Measurements from ENCODE around the gene ADGRV1.
A peak's percentile ranks its signal among the peaks of the same experiment; 100 is the strongest.

Gene ADGRV1

GRCh38 chr5:90833753-90834152 is 275.2 kb downstream of the ADGRV1 start:
- no peaks in the 10 kb centered on the region for H3F3A ChIP-seq (ENCODE audit: low read depth)
- no peaks in the 10 kb centered on the region for H3K79me2 ChIP-seq (ENCODE audit: insufficient read depth, low read length)
- H2AFZ ChIP-seq (ENCODE audit: low read length) = no peak overlapping the region
- no peak overlapping the region for H3K9ac ChIP-seq (ENCODE audit: low read depth, low read length, poor library complexity, severe bottlenecking)
- H3K36me3 ChIP-seq (ENCODE audit: insufficient read depth, low read length) = no peaks in the 10 kb centered on the region
- no peaks in the 10 kb centered on the region for H3K9me2 ChIP-seq (replicated peaks; ENCODE audit: low read depth, low read length)
- H3K9me3 ChIP-seq (ENCODE audit: insufficient read depth, low read depth, low read length) = no peaks in the 10 kb centered on the region
- H3K4me3 ChIP-seq (ENCODE audit: low read length, poor library complexity, severe bottlenecking) = no peak overlapping the region
- no peak overlapping the region for H3K4me2 ChIP-seq (ENCODE audit: low read depth, low read length, poor library complexity, severe bottlenecking)
- TF ChIP-seq CTCF (conservative IDR thresholded peaks at IDR 0.05; ENCODE audit: low read length) (no peak), EZH2phosphoT487 (IDR thresholded peaks at IDR 0.05; ENCODE audit: borderline replicate concordance) (no peak)
- H3K27me3 ChIP-seq (ENCODE audit: insufficient read depth, low read length, poor library complexity, severe bottlenecking) = no peaks in the 10 kb centered on the region
- H3K4me1 ChIP-seq (ENCODE audit: insufficient read depth, low read length, poor library complexity, severe bottlenecking) = no peaks in the 10 kb centered on the region
- H4K20me1 ChIP-seq (ENCODE audit: insufficient read depth, low read length, poor library complexity, severe bottlenecking) = no peaks in the 10 kb centered on the region

DNA sequence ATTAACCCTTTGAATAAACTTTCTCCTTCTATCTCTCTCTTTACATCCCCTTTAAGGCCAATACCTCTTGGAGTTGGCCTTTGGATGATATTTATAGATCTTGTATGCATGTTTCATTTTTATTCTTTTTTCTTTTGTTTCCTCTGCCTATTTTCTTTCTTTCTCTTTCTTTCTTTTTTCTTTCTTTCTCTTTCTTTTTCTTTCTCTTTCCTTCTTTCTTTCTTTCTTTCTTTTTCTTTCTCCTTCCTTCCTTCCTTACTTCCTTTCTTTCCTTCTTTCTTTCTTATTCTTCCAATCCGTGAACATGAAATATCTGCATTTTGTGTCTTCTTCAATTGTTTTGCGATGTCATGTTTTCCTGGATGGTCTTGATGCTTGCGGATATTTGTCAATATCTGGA is 276.1 kb downstream of the ADGRV1 start:
- no peaks in the 10 kb centered on the region for H3K9me2 ChIP-seq (replicated peaks; ENCODE audit: low read depth, low read length)
- H3K36me3 ChIP-seq (ENCODE audit: insufficient read depth, low read length) = no peaks in the 10 kb centered on the region
- no peak for TF ChIP-seq CTCF (conservative IDR thresholded peaks at IDR 0.05; ENCODE audit: low read length)
- TF ChIP-seq EZH2phosphoT487 (IDR thresholded peaks at IDR 0.05; ENCODE audit: borderline replicate concordance) = no peak
- no peaks in the 10 kb centered on the region for H3K79me2 ChIP-seq (ENCODE audit: insufficient read depth, low read length)
- H3K27me3 ChIP-seq (ENCODE audit: insufficient read depth, low read length, poor library complexity, severe bottlenecking) = no peaks in the 10 kb centered on the region
- no peaks in the 10 kb centered on the region for H3K4me1 ChIP-seq (ENCODE audit: insufficient read depth, low read length, poor library complexity, severe bottlenecking)
- H3K4me2 ChIP-seq (ENCODE audit: low read depth, low read length, poor library complexity, severe bottlenecking) = no peak overlapping the region
- no peaks in the 10 kb centered on the region for H3K9me3 ChIP-seq (ENCODE audit: insufficient read depth, low read depth, low read length)
- no peak overlapping the region for H2AFZ ChIP-seq (ENCODE audit: low read length)
- H3K4me3 ChIP-seq (ENCODE audit: low read length, poor library complexity, severe bottlenecking) = no peak overlapping the region
- H3K9ac ChIP-seq (ENCODE audit: low read depth, low read length, poor library complexity, severe bottlenecking) = no peak overlapping the region
- H3F3A ChIP-seq (ENCODE audit: low read depth) = no peaks in the 10 kb centered on the region
- no peaks in the 10 kb centered on the region for H4K20me1 ChIP-seq (ENCODE audit: insufficient read depth, low read length, poor library complexity, severe bottlenecking)

- H3K4me2 ChIP-seq (ENCODE audit: low read depth, low read length, poor library complexity, severe bottlenecking) = peak overlapping the region; percentile 22
- H3K4me1 ChIP-seq (ENCODE audit: insufficient read depth, low read length, poor library complexity, severe bottlenecking) = no peaks in the 10 kb centered on the region
- H2AFZ ChIP-seq (ENCODE audit: low read length) = no peak overlapping the region
- no peaks in the 10 kb centered on the region for H3K36me3 ChIP-seq (ENCODE audit: insufficient read depth, low read length)
- H3K4me3 ChIP-seq (ENCODE audit: low read length, poor library complexity, severe bottlenecking) = no peak overlapping the region
- no peaks in the 10 kb centered on the region for H3F3A ChIP-seq (ENCODE audit: low read depth)
- no peak overlapping the region for H3K9ac ChIP-seq (ENCODE audit: low read depth, low read length, poor library complexity, severe bottlenecking)
- no peaks in the 10 kb centered on the region for H3K79me2 ChIP-seq (ENCODE audit: insufficient read depth, low read length)
- H3K9me3 ChIP-seq (ENCODE audit: insufficient read depth, low read depth, low read length) = no peaks in the 10 kb centered on the region
- H3K27me3 ChIP-seq (ENCODE audit: insufficient read depth, low read length, poor library complexity, severe bottlenecking) = no peaks in the 10 kb centered on the region
- H4K20me1 ChIP-seq (ENCODE audit: insufficient read depth, low read length, poor library complexity, severe bottlenecking) = no peaks in the 10 kb centered on the region
- H3K9me2 ChIP-seq (replicated peaks; ENCODE audit: low read depth, low read length) = no peaks in the 10 kb centered on the region
- TF ChIP-seq EZH2phosphoT487 (IDR thresholded peaks at IDR 0.05; ENCODE audit: borderline replicate concordance) = no peak
- TF ChIP-seq CTCF (conservative IDR thresholded peaks at IDR 0.05; ENCODE audit: low read length) = no peak
Observed at GRCh38 chr5:90843443-90843842, 284.8 kb downstream of the ADGRV1 start.

Measured in Loucy (cell line).